HepG2 (cell line): ENCODE results near the gene DHRS1. TPM values are rescaled to one million over a fixed set of nuclear protein-coding genes. Genes with fewer than 3 reads are reported as not detected.

Source experiments
- CENPX ChIP-seq: sonication (generic); formaldehyde crosslinking; IDR thresholded peaks from 2 replicates; pipeline ENCODE4 v1.9.0; 2021; ENCODE audit warnings: mild to moderate bottlenecking, missing genetic modification reagents, moderate library complexity
- DNMT3B ChIP-seq: conservative IDR thresholded peaks from 2 replicates; pipeline ENCODE4 v1.6.1; 2016; ENCODE audit warnings: missing biosample characterization, control low read depth
- ETV5 ChIP-seq: IDR thresholded peaks from 2 replicates; pipeline ENCODE4 v1.6.1; 2018; ENCODE audit warnings: missing biosample characterization, missing genetic modification reagents, inconsistent platforms, borderline replicate concordance
- HMG20B ChIP-seq: conservative IDR thresholded peaks from 2 replicates; pipeline ENCODE4 v1.6.1; 2016; ENCODE audit warnings: missing genetic modification reagents, missing compliant biosample characterization
- HOXA3 ChIP-seq: sonication (generic); formaldehyde crosslinking; IDR thresholded peaks from 2 replicates; pipeline ENCODE4 v1.5.0; 2020; ENCODE audit warnings: missing genetic modification reagents
- MEIS2 ChIP-seq: sonication (generic); formaldehyde crosslinking; IDR thresholded peaks from 2 replicates; pipeline ENCODE4 v1.9.0; 2021; ENCODE audit warnings: mild to moderate bottlenecking, missing genetic modification reagents
- NCOR1 ChIP-seq: fragments of 200-600 bp; sonication (generic); IDR thresholded peaks from 2 replicates; pipeline ENCODE4 v1.7.0; 2017; ENCODE audit warnings: antibody characterized with exemption, low read length, borderline replicate concordance
- NFKBIZ ChIP-seq: IDR thresholded peaks from 2 replicates; pipeline ENCODE4 v1.6.1; 2018; ENCODE audit warnings: missing genetic modification reagents, missing compliant biosample characterization
- SMAD1 ChIP-seq: sonication (generic); formaldehyde crosslinking; IDR thresholded peaks from 2 replicates; pipeline ENCODE4 v1.4.0; 2020; ENCODE audit warnings: missing genetic modification reagents, low read depth, mild to moderate bottlenecking, borderline replicate concordance
- ZFP36L2 ChIP-seq: sonication (generic); formaldehyde crosslinking; IDR thresholded peaks from 2 replicates; pipeline ENCODE4 v1.4.0; 2020; ENCODE audit warnings: missing genetic modification reagents
- ZFP62 ChIP-seq: sonication (generic); formaldehyde crosslinking; IDR thresholded peaks from 2 replicates; pipeline ENCODE4 v1.4.0; 2020; ENCODE audit warnings: missing genetic modification reagents
- ZMYM4 ChIP-seq: sonication (generic); formaldehyde crosslinking; IDR thresholded peaks from 2 replicates; pipeline ENCODE4 v1.8.1; 2023; ENCODE audit warnings: mild to moderate bottlenecking, missing genetic modification reagents
- ZNF703 ChIP-seq: sonication (generic); formaldehyde crosslinking; IDR thresholded peaks from 2 replicates; pipeline ENCODE4 v1.5.1; 2020; ENCODE audit warnings: missing genetic modification reagents, mild to moderate bottlenecking, moderate library complexity, borderline replicate concordance
- ZNF720 ChIP-seq: sonication (generic); formaldehyde crosslinking; IDR thresholded peaks from 2 replicates; pipeline ENCODE4 v1.4.0; 2020; ENCODE audit warnings: missing genetic modification reagents
- polyA plus RNA-seq, 8 experiments: library from polyadenylated mRNA; depleted of rRNA in 3 of 8; stranded (reverse) in 7 of 8; unstranded in 1 of 8; fragments of >200 nt; fragmentation: Illumina TruSeq in 4 of 8; extraction: Trizol in 4 of 8; gene quantifications; 2 replicates each; pipeline versions ENCODE4 v1.2.1 to v1.2.3, GENCODE V29; 2011 to 2016; ENCODE audit warnings: low read depth in 4 of 8, missing spikeins in 1 of 8, mixed read lengths in 1 of 8; ENCODE audit not compliant: insufficient read depth in 1 of 8
- total RNA-seq, 5 experiments: library from RNA; depleted of rRNA; stranded (reverse); fragments of >200 nt; fragmentation: Illumina TruSeq; extraction: Trizol; gene quantifications; 2 replicates each; pipeline ENCODE4 v1.2.3, GENCODE V29; 2016; ENCODE audit warnings: low read depth in 1 of 5
- TF ChIP-seq, protein P1 (sequence below): IDR thresholded peaks from 2 replicates; pipeline ENCODE4 v1.6.1; 2016; ENCODE audit warnings: low read depth, missing genetic modification reagents, missing compliant biosample characterization
- TF ChIP-seq, protein P2 (sequence below): sonication (generic); formaldehyde crosslinking; IDR thresholded peaks from 2 replicates; pipeline ENCODE4 v1.4.0; 2020; ENCODE audit warnings: missing genetic modification reagents, borderline replicate concordance
- TF ChIP-seq, protein P3 (sequence below): sonication (generic); formaldehyde crosslinking; IDR thresholded peaks from 2 replicates; pipeline ENCODE4 v1.4.0; 2020; ENCODE audit warnings: missing genetic modification reagents

Gene DHRS1
- total and polyA plus RNA-seq, 2 of the 13 experiments (the other 11 are each of a cell fraction or from before 2014, with no cell fraction given): 49.8 to 60.8 TPM

DNA sequence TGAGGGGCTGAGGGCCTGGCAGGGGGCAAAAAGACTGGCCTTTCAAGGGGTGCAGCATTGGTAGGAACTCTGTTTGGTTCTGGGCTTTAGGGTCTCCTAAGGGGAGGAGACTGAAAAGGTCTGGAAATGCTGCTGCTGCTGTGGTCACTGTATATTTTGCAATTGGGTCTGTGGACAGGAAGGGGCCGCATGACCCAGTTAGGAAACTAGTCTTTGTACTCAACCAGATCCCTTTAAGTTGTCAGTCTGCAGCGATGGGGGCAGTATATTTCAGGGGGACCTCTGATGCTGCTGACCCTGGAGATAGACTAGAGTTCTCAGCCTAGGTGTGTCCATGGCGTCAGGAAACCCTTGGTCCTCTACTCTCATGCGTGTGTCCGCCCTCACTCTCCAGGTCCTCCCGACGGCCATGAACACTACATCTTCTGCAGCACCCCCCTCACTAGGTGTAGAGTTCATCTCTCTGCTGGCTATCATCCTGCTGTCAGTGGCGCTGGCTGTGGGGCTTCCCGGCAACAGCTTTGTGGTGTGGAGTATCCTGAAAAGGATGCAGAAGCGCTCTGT is 15.7 kb upstream of the DHRS1 start (continued):
- TF ChIP-seq, protein P1, sequence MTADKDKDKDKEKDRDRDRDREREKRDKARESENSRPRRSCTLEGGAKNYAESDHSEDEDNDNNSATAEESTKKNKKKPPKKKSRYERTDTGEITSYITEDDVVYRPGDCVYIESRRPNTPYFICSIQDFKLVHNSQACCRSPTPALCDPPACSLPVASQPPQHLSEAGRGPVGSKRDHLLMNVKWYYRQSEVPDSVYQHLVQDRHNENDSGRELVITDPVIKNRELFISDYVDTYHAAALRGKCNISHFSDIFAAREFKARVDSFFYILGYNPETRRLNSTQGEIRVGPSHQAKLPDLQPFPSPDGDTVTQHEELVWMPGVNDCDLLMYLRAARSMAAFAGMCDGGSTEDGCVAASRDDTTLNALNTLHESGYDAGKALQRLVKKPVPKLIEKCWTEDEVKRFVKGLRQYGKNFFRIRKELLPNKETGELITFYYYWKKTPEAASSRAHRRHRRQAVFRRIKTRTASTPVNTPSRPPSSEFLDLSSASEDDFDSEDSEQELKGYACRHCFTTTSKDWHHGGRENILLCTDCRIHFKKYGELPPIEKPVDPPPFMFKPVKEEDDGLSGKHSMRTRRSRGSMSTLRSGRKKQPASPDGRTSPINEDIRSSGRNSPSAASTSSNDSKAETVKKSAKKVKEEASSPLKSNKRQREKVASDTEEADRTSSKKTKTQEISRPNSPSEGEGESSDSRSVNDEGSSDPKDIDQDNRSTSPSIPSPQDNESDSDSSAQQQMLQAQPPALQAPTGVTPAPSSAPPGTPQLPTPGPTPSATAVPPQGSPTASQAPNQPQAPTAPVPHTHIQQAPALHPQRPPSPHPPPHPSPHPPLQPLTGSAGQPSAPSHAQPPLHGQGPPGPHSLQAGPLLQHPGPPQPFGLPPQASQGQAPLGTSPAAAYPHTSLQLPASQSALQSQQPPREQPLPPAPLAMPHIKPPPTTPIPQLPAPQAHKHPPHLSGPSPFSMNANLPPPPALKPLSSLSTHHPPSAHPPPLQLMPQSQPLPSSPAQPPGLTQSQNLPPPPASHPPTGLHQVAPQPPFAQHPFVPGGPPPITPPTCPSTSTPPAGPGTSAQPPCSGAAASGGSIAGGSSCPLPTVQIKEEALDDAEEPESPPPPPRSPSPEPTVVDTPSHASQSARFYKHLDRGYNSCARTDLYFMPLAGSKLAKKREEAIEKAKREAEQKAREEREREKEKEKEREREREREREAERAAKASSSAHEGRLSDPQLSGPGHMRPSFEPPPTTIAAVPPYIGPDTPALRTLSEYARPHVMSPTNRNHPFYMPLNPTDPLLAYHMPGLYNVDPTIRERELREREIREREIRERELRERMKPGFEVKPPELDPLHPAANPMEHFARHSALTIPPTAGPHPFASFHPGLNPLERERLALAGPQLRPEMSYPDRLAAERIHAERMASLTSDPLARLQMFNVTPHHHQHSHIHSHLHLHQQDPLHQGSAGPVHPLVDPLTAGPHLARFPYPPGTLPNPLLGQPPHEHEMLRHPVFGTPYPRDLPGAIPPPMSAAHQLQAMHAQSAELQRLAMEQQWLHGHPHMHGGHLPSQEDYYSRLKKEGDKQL (CRISPR knock-in tag): no peak
- TF ChIP-seq NCOR1 (0 out of 2 replicates have a peak, but pooled peaks have one; percentile 28), HMG20B (peak; percentile 40; the same call in 1 of the 2 replicates), NFKBIZ (peak; percentile 9; the same call in 1 of the 2 replicates), MEIS2 (CRISPR knock-in tag) (no peak; the same call in 1 of the 2 replicates), CENPX (CRISPR knock-in tag) (no peak), ZFP62 (CRISPR knock-in tag) (no peak), ZNF703 (CRISPR knock-in tag) (no peak), DNMT3B (CRISPR knock-in tag) (no peak), HOXA3 (CRISPR knock-in tag) (peak; percentile 8; the same call in 1 of the 2 replicates), ZNF720 (CRISPR knock-in tag) (no peak), SMAD1 (0 out of 2 replicates have a peak, but pooled peaks have one; percentile 0), ZMYM4 (CRISPR knock-in tag) (no peak), ZFP36L2 (CRISPR knock-in tag) (no peak), ETV5 (peak; percentile 26; the same call in 1 of the 2 replicates)
- TF ChIP-seq, protein P2, sequence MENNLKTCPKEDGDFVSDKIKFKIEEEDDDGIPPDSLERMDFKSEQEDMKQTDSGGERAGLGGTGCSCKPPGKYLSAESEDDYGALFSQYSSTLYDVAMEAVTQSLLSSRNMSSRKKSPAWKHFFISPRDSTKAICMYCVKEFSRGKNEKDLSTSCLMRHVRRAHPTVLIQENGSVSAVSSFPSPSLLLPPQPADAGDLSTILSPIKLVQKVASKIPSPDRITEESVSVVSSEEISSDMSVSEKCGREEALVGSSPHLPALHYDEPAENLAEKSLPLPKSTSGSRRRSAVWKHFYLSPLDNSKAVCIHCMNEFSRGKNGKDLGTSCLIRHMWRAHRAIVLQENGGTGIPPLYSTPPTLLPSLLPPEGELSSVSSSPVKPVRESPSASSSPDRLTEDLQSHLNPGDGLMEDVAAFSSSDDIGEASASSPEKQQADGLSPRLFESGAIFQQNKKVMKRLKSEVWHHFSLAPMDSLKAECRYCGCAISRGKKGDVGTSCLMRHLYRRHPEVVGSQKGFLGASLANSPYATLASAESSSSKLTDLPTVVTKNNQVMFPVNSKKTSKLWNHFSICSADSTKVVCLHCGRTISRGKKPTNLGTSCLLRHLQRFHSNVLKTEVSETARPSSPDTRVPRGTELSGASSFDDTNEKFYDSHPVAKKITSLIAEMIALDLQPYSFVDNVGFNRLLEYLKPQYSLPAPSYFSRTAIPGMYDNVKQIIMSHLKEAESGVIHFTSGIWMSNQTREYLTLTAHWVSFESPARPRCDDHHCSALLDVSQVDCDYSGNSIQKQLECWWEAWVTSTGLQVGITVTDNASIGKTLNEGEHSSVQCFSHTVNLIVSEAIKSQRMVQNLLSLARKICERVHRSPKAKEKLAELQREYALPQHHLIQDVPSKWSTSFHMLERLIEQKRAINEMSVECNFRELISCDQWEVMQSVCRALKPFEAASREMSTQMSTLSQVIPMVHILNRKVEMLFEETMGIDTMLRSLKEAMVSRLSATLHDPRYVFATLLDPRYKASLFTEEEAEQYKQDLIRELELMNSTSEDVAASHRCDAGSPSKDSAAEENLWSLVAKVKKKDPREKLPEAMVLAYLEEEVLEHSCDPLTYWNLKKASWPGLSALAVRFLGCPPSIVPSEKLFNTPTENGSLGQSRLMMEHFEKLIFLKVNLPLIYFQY (CRISPR knock-in tag): peak; percentile 95
- TF ChIP-seq, protein P3, sequence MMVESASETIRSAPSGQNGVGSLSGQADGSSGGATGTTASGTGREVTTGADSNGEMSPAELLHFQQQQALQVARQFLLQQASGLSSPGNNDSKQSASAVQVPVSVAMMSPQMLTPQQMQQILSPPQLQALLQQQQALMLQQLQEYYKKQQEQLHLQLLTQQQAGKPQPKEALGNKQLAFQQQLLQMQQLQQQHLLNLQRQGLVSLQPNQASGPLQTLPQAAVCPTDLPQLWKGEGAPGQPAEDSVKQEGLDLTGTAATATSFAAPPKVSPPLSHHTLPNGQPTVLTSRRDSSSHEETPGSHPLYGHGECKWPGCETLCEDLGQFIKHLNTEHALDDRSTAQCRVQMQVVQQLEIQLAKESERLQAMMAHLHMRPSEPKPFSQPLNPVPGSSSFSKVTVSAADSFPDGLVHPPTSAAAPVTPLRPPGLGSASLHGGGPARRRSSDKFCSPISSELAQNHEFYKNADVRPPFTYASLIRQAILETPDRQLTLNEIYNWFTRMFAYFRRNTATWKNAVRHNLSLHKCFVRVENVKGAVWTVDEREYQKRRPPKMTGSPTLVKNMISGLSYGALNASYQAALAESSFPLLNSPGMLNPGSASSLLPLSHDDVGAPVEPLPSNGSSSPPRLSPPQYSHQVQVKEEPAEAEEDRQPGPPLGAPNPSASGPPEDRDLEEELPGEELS (CRISPR knock-in tag): peak; percentile 16; the same call in 1 of the 2 replicates
